ENCODE measurements around the gene DNAH1. TPM values are rescaled to one million over a fixed set of nuclear protein-coding genes. Genes with fewer than 3 reads are reported as not detected.

Gene DNAH1
- total RNA-seq, 1 donor from 2014 or later, result 2.6 TPM

GRCh38 chr3:52310861-52311575, 5.1 kb upstream of the DNAH1 start:
- no peak for DNase-seq (ENCODE audit: low read depth in 2 of 2)

- DNase-seq (ENCODE audit: low read depth in 2 of 2), result no peak
These were observed 4.5 kb upstream of the DNAH1 start for GRCh38 chr3:52311576-52312119.

GRCh38 chr3:52313188-52313773, 2.8 kb upstream of the DNAH1 start:
- DNase-seq (ENCODE audit: low read depth in 2 of 2), result no peak

- DNase-seq (ENCODE audit: low read depth in 2 of 2), result peak; percentile 39 to 79
These were observed 2.3 kb upstream of the DNAH1 start for GRCh38 chr3:52313774-52314188.

GRCh38 chr3:52314489-52314888, 1.6 kb upstream of the DNAH1 start:
- peak in 1 of 2 donors; percentile 42 for DNase-seq (ENCODE audit: low read depth in 2 of 2)

GRCh38 chr3:52315006-52315405, 1.1 kb upstream of the DNAH1 start:
- DNase-seq (ENCODE audit: low read depth in 2 of 2), result no peak

- DNase-seq (ENCODE audit: low read depth in 2 of 2), result peak; percentile 42 to 63
These were observed 1.3 kb downstream of the DNAH1 start for GRCh38 chr3:52317208-52318000.

GRCh38 chr3:52318186-52318816, 2.2 kb downstream of the DNAH1 start:
- no peak for DNase-seq (ENCODE audit: low read depth in 2 of 2)

GRCh38 chr3:52319921-52320595, 3.9 kb downstream of the DNAH1 start:
- DNase-seq (ENCODE audit: low read depth in 2 of 2), result no peak

- DNase-seq (ENCODE audit: low read depth in 2 of 2), result no peak
These were observed 5.4 kb downstream of the DNAH1 start for GRCh38 chr3:52321481-52321880.

- no peak for DNase-seq (ENCODE audit: low read depth in 2 of 2)
These were observed 6.3 kb downstream of the DNAH1 start for GRCh38 chr3:52322466-52322865.

GRCh38 chr3:52323526-52324295, 7.6 kb downstream of the DNAH1 start:
- DNase-seq (ENCODE audit: low read depth in 2 of 2), result no peak

- no peak for DNase-seq (ENCODE audit: low read depth in 2 of 2)
These were observed 8.6 kb downstream of the DNAH1 start for GRCh38 chr3:52324676-52325075.

GRCh38 chr3:52325686-52326085, 9.6 kb downstream of the DNAH1 start:
- no peak for DNase-seq (ENCODE audit: low read depth in 2 of 2)

- DNase-seq (ENCODE audit: low read depth in 2 of 2), result no peak
These were observed 10.9 kb downstream of the DNAH1 start for GRCh38 chr3:52326976-52327375.

GRCh38 chr3:52327486-52328290, 11.6 kb downstream of the DNAH1 start:
- no peak for DNase-seq (ENCODE audit: low read depth in 2 of 2)

GRCh38 chr3:52328536-52329080, 12.5 kb downstream of the DNAH1 start:
- no peak for DNase-seq (ENCODE audit: low read depth in 2 of 2)

GRCh38 chr3:52330194-52330805, 14.2 kb downstream of the DNAH1 start:
- DNase-seq (ENCODE audit: low read depth in 2 of 2), result no peak

- no peak for DNase-seq (ENCODE audit: low read depth in 2 of 2)
These were observed 15.0 kb downstream of the DNAH1 start for GRCh38 chr3:52331091-52331490.
